ENCODE measurements around the gene EEF1AKMT2. TPM values are rescaled to one million over a fixed set of nuclear protein-coding genes. Genes with fewer than 3 reads are reported as not detected.
A peak's percentile ranks its signal among the peaks of the same experiment; 100 is the strongest.

The EEF1AKMT2 gene
- total RNA-seq, 4 donors from 2014 or later, result 10.0 to 18.4 (median 13.2) TPM

DNA sequence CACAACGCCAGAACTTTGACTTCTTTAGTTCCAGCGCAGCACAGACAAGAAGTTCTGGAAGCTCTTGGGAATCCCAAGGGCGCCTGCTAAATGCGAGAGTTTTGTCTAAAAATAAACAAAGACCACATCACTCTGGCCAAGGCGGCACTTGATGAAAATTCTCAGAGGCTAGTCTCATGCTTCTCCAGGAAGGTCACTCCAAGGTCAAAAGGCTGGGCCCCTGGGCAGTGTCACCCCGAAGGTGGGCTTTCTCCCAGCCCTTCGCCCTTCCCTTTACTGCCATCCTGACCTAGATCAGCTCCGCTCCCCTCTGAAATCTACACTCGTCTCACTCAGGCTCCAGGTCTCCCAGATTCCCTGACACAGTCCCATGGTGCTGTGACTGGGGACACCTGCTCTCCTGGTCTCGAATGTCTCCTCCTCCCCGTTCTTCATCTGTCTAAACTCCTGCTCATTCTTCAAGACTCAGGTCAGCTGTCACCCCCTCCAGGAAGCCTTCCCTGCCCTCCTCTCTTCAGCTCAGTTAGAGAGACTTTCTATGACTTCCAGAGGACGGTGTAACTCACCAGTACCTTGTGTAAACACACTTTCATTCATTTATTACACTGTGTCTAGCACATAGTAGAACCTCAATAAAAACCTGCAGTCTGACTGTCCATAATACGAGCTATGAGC lies 58.0 kb downstream of the EEF1AKMT2 start:
- H3K27ac ChIP-seq, result peak overlapping the region; percentile 83 to 98 (median 95)
- no peaks in the 10 kb centered on the region for H3K36me3 ChIP-seq
- H3K27me3 ChIP-seq, result no peaks in the 10 kb centered on the region
- H3K4me1 ChIP-seq, result peaks cover 3 to 100% (median 92%) of the 10 kb centered on the region in 4 donors
- no peak overlapping the region for H3K4me3 ChIP-seq
- 51 to 53% methylated on average over 13 of the region's 13 CpGs for WGBS, 2 donors
- TF ChIP-seq POLR2A (IDR thresholded peaks at IDR 0.05) (no peak), EP300 (IDR thresholded peaks at IDR 0.05) (peak in 1 of 2 donors; percentile 0)
- TF ChIP-seq, protein P1, sequence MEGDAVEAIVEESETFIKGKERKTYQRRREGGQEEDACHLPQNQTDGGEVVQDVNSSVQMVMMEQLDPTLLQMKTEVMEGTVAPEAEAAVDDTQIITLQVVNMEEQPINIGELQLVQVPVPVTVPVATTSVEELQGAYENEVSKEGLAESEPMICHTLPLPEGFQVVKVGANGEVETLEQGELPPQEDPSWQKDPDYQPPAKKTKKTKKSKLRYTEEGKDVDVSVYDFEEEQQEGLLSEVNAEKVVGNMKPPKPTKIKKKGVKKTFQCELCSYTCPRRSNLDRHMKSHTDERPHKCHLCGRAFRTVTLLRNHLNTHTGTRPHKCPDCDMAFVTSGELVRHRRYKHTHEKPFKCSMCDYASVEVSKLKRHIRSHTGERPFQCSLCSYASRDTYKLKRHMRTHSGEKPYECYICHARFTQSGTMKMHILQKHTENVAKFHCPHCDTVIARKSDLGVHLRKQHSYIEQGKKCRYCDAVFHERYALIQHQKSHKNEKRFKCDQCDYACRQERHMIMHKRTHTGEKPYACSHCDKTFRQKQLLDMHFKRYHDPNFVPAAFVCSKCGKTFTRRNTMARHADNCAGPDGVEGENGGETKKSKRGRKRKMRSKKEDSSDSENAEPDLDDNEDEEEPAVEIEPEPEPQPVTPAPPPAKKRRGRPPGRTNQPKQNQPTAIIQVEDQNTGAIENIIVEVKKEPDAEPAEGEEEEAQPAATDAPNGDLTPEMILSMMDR (IDR thresholded peaks at IDR 0.05), result no peak
- H3K9me3 ChIP-seq, result no peaks in the 10 kb centered on the region
- DNase-seq (ENCODE audit: low spot score in 2 of 2), result no peak

DNA sequence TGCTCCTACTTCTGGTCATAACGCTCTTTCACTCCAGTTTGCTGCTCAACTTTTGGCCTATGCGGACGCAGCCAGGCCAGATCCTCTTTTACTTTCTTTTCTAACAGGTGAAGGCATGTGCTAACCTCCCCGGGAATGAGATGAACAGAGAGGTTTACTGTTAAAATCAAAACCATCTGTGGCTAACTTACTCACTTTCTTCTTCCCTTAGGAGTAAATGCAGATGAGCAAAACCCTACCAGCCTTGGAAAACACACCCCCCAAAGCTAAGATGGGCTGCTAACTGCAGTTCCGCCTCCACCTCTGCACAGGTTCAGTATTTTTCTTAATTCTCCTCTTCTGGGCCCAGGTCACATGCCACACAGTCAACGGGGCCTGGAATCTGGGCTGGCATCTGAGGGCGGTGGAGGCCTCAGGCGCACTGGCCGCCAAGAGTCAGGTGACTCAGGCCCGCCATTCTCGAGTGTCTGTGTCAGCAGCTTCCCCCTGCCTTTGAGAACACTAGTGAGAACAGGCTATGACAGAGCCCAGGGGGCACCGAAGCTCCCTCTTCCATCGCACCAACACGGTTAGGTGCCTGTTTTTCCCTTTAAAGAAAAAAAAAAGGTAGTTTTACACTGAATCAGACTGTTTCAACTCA lies 58.6 kb downstream of the EEF1AKMT2 start:
- WGBS, 2 donors, result 46 to 60% methylated on average over 12 to 14 of the region's 14 CpGs
- H3K36me3 ChIP-seq, result no peaks in the 10 kb centered on the region
- TF ChIP-seq POLR2A (IDR thresholded peaks at IDR 0.05) (peak in 1 of 2 donors; percentile 52), EP300 (IDR thresholded peaks at IDR 0.05) (peak; percentile 28 to 83)
- TF ChIP-seq, protein P1 (IDR thresholded peaks at IDR 0.05), result no peak
- H3K27me3 ChIP-seq, result no peaks in the 10 kb centered on the region
- no peaks in the 10 kb centered on the region for H3K9me3 ChIP-seq
- no peak for DNase-seq (ENCODE audit: low spot score in 2 of 2)
- no peak overlapping the region for H3K4me3 ChIP-seq
- peaks cover 3 to 100% (median 92%) of the 10 kb centered on the region in 4 donors for H3K4me1 ChIP-seq
- H3K27ac ChIP-seq, result peak overlapping the region; percentile 83 to 98 (median 95)

DNA sequence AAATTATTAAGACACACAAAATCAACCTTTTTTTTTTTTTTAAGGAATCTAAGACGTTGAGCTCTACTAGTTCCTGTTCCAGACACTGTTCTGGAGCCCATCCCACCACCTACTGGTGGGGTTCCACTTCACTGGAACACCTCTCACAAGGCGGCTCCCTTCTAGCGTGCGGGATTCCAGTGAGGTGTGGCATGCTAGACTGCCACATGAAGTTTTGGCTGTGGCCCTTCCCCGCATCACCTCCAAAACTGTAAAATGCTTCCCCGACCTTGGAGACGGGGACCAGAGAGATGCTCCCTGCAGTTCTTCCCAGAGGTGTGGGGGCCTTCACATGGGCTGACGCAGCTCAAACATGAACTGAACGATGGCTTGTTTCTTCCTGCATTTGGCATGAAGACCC lies 60.1 kb downstream of the EEF1AKMT2 start:
- H3K9me3 ChIP-seq, result no peaks in the 10 kb centered on the region
- H3K4me1 ChIP-seq, result peaks cover 2 to 100% (median 92%) of the 10 kb centered on the region in 4 donors
- H3K27me3 ChIP-seq, result no peaks in the 10 kb centered on the region
- no peak for DNase-seq (ENCODE audit: low spot score in 2 of 2)
- 85 to 87% methylated on average over 9 of the region's 9 CpGs for WGBS, 2 donors
- TF ChIP-seq POLR2A (IDR thresholded peaks at IDR 0.05) (no peak), EP300 (IDR thresholded peaks at IDR 0.05) (no peak)
- TF ChIP-seq, protein P1 (IDR thresholded peaks at IDR 0.05), result no peak
- no peaks in the 10 kb centered on the region for H3K36me3 ChIP-seq
- peak overlapping the region; percentile 83 to 98 (median 95) for H3K27ac ChIP-seq
- no peak overlapping the region for H3K4me3 ChIP-seq

DNA sequence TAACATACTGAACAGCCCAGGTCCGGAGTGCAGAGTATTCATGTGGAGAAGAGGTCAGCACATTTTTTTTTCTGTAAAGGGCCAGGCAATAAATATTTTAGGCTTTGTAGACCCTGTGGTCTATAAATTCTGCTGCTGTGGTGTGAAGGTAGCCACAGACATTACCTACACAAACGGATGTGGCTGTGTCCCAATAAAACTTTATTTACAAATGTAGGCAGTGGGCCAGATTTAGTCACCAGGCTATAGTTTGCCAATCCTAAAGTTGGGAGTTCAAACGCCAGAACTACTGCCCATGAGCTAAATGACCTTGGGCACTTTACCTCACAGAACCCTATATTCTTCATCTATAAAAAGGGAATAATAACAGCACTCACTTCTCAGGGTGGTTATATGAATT lies 60.9 kb downstream of the EEF1AKMT2 start:
- Histone ChIP-seq H3K36me3 (no peaks in the 10 kb centered on the region), H3K9me3 (no peaks in the 10 kb centered on the region), H3K4me3 (no peak overlapping the region), H3K4me1 (peaks cover 2 to 100% (median 92%) of the 10 kb centered on the region in 4 donors), H3K27ac (peak overlapping the region; percentile 83 to 98 (median 95)), H3K27me3 (no peaks in the 10 kb centered on the region)
- no peak for DNase-seq (ENCODE audit: low spot score in 2 of 2)
- whole genome bisulfite sequencing, 2 donors, result 89 to 93% methylated on average over 3 of the region's 3 CpGs
- no peak for TF ChIP-seq EP300 (IDR thresholded peaks at IDR 0.05)
- no peak for TF ChIP-seq POLR2A (IDR thresholded peaks at IDR 0.05)
- TF ChIP-seq, protein P1 (IDR thresholded peaks at IDR 0.05), result no peak
